K562 (cell line): ENCODE data around the gene JUN. TPM values are rescaled to one million over a fixed set of nuclear protein-coding genes. Genes with fewer than 3 reads are reported as not detected.

Source experiments
- CBX3 ChIP-seq, 2 experiments: IDR thresholded peaks; 1 replicate in 1 of 2; 2 replicates in 1 of 2; pipeline ENCODE4 v1.6.1; 2012; ENCODE audit warnings: inconsistent platforms in 2 of 2, low read length in 2 of 2, borderline replicate concordance in 1 of 2, control low read depth in 1 of 2
- CREB1 ChIP-seq, 2 experiments: sonication (generic) in 1 of 2; formaldehyde crosslinking in 1 of 2; IDR thresholded peaks; 2 replicates each; pipeline versions ENCODE4 v1.6.1 to v1.8.0; 2012 to 2022; ENCODE audit warnings: inconsistent platforms in 1 of 2, mild to moderate bottlenecking in 1 of 2, missing genetic modification reagents in 1 of 2, moderate library complexity in 1 of 2
- CREB3L1 ChIP-seq: fragments of 450-650 bp; IDR thresholded peaks from 2 replicates; pipeline ENCODE4 v1.6.1; 2014; ENCODE audit warnings: low read depth, mild to moderate bottlenecking, moderate library complexity, borderline replicate concordance
- FOXA1 ChIP-seq: fragments of 450-650 bp; IDR thresholded peaks from 2 replicates; pipeline ENCODE4 v1.6.1; 2016; ENCODE audit warnings: mild to moderate bottlenecking, borderline replicate concordance
- HMG20A ChIP-seq: fragments of 450-650 bp; formaldehyde crosslinking; conservative IDR thresholded peaks from 2 replicates; pipeline ENCODE4 v1.4.0; 2020; ENCODE audit warnings: mild to moderate bottlenecking, mixed read lengths
- MAFG ChIP-seq: fragments of 450-650 bp; conservative IDR thresholded peaks from 2 replicates; pipeline ENCODE4 v1.6.1; 2016; ENCODE audit warnings: missing genetic modification characterization, missing compliant biosample characterization
- NR2F6 ChIP-seq: fragments of 450-650 bp; formaldehyde crosslinking; IDR thresholded peaks from 2 replicates; pipeline ENCODE4 v1.4.0; 2020; ENCODE audit warnings: mild to moderate bottlenecking
- POLR2AphosphoS5 ChIP-seq: IDR thresholded peaks from 2 replicates; pipeline ENCODE4 v1.6.1; 2011; ENCODE audit warnings: mild to moderate bottlenecking, low read depth, low read length, moderate library complexity; ENCODE audit not compliant: control insufficient read depth, insufficient read depth
- POLR2G ChIP-seq: fragments of 200-400 bp; formaldehyde crosslinking; IDR thresholded peaks from 2 replicates; pipeline ENCODE4 v1.6.1; 2017; ENCODE audit warnings: low read depth, mild to moderate bottlenecking, antibody characterized with exemption, low read length, moderate library complexity
- RB1 ChIP-seq: fragments of 450-650 bp; IDR thresholded peaks from 2 replicates; pipeline ENCODE4 v1.6.1; 2017; ENCODE audit warnings: low read depth, mild to moderate bottlenecking
- TOE1 ChIP-seq, 2 experiments: fragments of 450-650 bp in 1 of 2; sonication (generic) in 1 of 2; formaldehyde crosslinking in 1 of 2; IDR thresholded peaks; 2 replicates each; pipeline versions ENCODE4 v1.7.1 to v1.8.0; 2016 to 2022; ENCODE audit warnings: borderline replicate concordance in 2 of 2, mild to moderate bottlenecking in 2 of 2, antibody characterized with exemption in 1 of 2, inconsistent platforms in 1 of 2, low read depth in 1 of 2, missing genetic modification reagents in 1 of 2, moderate library complexity in 1 of 2
- ZBTB43 ChIP-seq: sonication (generic); formaldehyde crosslinking; IDR thresholded peaks from 2 replicates; pipeline ENCODE4 v1.8.0; 2023; ENCODE audit warnings: mild to moderate bottlenecking, missing genetic modification reagents
- ZKSCAN1 ChIP-seq: fragments of 150-350 bp; IDR thresholded peaks from 2 replicates; pipeline ENCODE4 v1.6.1; 2016; ENCODE audit warnings: low read depth, low read length
- polyA plus RNA-seq, 8 experiments: library from polyadenylated mRNA; depleted of rRNA in 4 of 8; stranded (reverse) in 5 of 8; unstranded in 3 of 8; fragments of >200 nt; fragmentation: Nextera tagmentation in 2 of 8; fragmentation: Illumina TruSeq in 1 of 8; extraction: Ambion mirVana in 2 of 8; extraction: Trizol in 1 of 8; gene quantifications; 2 replicates each; pipeline versions ENCODE4 v1.2.1 to v1.2.3, GENCODE V29; 2011 to 2014; ENCODE audit warnings: inconsistent platforms in 1 of 8, missing spikeins in 1 of 8
- total RNA-seq, 7 experiments: library from RNA; depleted of rRNA in 6 of 7; stranded (reverse); fragments of >200 nt in 6 of 7; fragmentation: Illumina TruSeq in 2 of 7; extraction: Trizol in 2 of 7; gene quantifications; 2 replicates each; pipeline versions ENCODE4 v1.2.1 to v1.2.3, GENCODE V29; 2011 to 2021; ENCODE audit warnings: low replicate concordance in 1 of 7
- TF ChIP-seq, protein P1 (sequence below), 2 experiments: fragments of 450-650 bp; IDR thresholded peaks; 2 replicates each; pipeline ENCODE4 v1.6.1; 2018; ENCODE audit warnings: mild to moderate bottlenecking in 2 of 2, low read depth in 1 of 2; ENCODE audit not compliant: partially characterized antibody in 2 of 2
- TF ChIP-seq, protein P2 (sequence below): fragments of 450-650 bp; IDR thresholded peaks from 2 replicates; pipeline ENCODE4 v1.6.1; 2016; ENCODE audit warnings: antibody characterized with exemption

The JUN gene
- total and polyA plus RNA-seq, 9 of the 15 experiments (the other 6 are each of a cell fraction or from before 2014, with no cell fraction given), result 0.32 to 23.4 (median 4.0) TPM

GRCh38 chr1:58781541-58782177 is 2.2 kb downstream of the JUN start (continued):
- TF ChIP-seq, protein P1, sequence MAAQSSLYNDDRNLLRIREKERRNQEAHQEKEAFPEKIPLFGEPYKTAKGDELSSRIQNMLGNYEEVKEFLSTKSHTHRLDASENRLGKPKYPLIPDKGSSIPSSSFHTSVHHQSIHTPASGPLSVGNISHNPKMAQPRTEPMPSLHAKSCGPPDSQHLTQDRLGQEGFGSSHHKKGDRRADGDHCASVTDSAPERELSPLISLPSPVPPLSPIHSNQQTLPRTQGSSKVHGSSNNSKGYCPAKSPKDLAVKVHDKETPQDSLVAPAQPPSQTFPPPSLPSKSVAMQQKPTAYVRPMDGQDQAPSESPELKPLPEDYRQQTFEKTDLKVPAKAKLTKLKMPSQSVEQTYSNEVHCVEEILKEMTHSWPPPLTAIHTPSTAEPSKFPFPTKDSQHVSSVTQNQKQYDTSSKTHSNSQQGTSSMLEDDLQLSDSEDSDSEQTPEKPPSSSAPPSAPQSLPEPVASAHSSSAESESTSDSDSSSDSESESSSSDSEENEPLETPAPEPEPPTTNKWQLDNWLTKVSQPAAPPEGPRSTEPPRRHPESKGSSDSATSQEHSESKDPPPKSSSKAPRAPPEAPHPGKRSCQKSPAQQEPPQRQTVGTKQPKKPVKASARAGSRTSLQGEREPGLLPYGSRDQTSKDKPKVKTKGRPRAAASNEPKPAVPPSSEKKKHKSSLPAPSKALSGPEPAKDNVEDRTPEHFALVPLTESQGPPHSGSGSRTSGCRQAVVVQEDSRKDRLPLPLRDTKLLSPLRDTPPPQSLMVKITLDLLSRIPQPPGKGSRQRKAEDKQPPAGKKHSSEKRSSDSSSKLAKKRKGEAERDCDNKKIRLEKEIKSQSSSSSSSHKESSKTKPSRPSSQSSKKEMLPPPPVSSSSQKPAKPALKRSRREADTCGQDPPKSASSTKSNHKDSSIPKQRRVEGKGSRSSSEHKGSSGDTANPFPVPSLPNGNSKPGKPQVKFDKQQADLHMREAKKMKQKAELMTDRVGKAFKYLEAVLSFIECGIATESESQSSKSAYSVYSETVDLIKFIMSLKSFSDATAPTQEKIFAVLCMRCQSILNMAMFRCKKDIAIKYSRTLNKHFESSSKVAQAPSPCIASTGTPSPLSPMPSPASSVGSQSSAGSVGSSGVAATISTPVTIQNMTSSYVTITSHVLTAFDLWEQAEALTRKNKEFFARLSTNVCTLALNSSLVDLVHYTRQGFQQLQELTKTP (IDR thresholded peaks at IDR 0.05; ENCODE audit: low read depth in 1 of 2, partially characterized antibody in 2 of 2), result peak; percentile 16 to 55
- TF ChIP-seq MAFG (0 out of 2 replicates have a peak, but pooled peaks have one; percentile 27), CREB3L1 (no peak), RB1 (peak; percentile 73), FOXA1 (no peak), NR2F6 (no peak), POLR2AphosphoS5 (peak; percentile 31; the same call in 1 of the 2 replicates), POLR2G (peak; percentile 73; the same call in 1 of the 2 replicates), TOE1 (IDR thresholded peaks at IDR 0.05; ENCODE audit: borderline replicate concordance) (0 out of 2 replicates have a peak, but pooled peaks have one; percentile 19), TOE1 (CRISPR knock-in tag; IDR thresholded peaks at IDR 0.05; ENCODE audit: borderline replicate concordance, low read depth) (no peak), CREB1 (IDR thresholded peaks at IDR 0.05) (0 out of 2 replicates have a peak, but pooled peaks have one; percentile 9), CREB1 (CRISPR knock-in tag; IDR thresholded peaks at IDR 0.05) (no peak), ZBTB43 (peak; percentile 14; the same call in 1 of the 2 replicates), HMG20A (CRISPR knock-in tag) (no peak), CBX3 (IDR thresholded peaks at IDR 0.05; ENCODE audit: borderline replicate concordance in 1 of 2, low read length in 2 of 2) (no peak; a peak in 1 of 3 replicates), ZKSCAN1 (peak; percentile 42; the same call in 1 of the 2 replicates)
- TF ChIP-seq, protein P2, sequence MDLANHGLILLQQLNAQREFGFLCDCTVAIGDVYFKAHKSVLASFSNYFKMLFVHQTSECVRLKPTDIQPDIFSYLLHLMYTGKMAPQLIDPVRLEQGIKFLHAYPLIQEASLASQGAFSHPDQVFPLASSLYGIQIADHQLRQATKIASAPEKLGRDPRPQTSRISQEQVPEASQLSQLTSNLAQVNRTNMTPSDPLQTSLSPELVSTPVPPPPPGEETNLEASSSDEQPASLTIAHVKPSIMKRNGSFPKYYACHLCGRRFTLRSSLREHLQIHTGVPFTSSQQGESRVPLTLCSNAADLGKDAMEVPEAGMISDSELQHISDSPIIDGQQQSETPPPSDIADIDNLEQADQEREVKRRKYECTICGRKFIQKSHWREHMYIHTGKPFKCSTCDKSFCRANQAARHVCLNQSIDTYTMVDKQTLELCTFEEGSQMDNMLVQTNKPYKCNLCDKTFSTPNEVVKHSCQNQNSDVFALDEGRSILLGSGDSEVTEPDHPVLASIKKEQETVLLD, result peak; percentile 35; the same call in 1 of the 2 replicates
